Gastrocnemius medialis (tissue), 4 donors: ENCODE results near the gene HEPHL1. TPM values are rescaled to one million over a fixed set of nuclear protein-coding genes. Genes with fewer than 3 reads are reported as not detected.

ENCODE experiments used
- ATAC-seq, 2 donors: fragments of 150-250 bp; one replicate each; pipeline ENCODE4 v1.9.1; 2016
- DNase-seq, 2 donors: peaks; one replicate each; pipeline ENCODE4 v3.0.0-alpha.2; 2019
- H3K27ac ChIP-seq, 4 donors: fragments of 200-600 bp; sonication (generic); 1 replicate in 1 of 4; 2 replicates in 3 of 4; pipeline ENCODE4 v1.5.1; 2016 to 2018; ENCODE audit warnings: mild to moderate bottlenecking in 2 of 4, moderate library complexity in 1 of 4
- H3K27me3 ChIP-seq, 3 donors: fragments of 200-600 bp; sonication (generic) in 2 of 3; 1 replicate in 1 of 3; 2 replicates in 2 of 3; pipeline versions ENCODE4 v1.5.1 to v1.6.0; 2016 to 2019; ENCODE audit warnings: mild to moderate bottlenecking in 1 of 3, moderate library complexity in 1 of 3
- H3K36me3 ChIP-seq, 2 donors: fragments of 200-600 bp; sonication (generic) in 1 of 2; one replicate each; pipeline ENCODE4 v1.5.1; 2017 to 2018
- H3K4me1 ChIP-seq, 2 donors: fragments of 200-600 bp; sonication (generic) in 1 of 2; one replicate each; pipeline ENCODE4 v1.5.1; 2016 to 2017; ENCODE audit warnings: mild to moderate bottlenecking in 2 of 2
- H3K4me3 ChIP-seq, 4 donors: fragments of 200-600 bp; sonication (generic) in 3 of 4; 1 replicate in 1 of 4; 2 replicates in 3 of 4; pipeline ENCODE4 v1.5.1; 2016 to 2019; ENCODE audit warnings: mild to moderate bottlenecking in 2 of 4
- H3K9me3 ChIP-seq, 3 donors: fragments of 200-600 bp; sonication (generic) in 2 of 3; 1 replicate in 1 of 3; 2 replicates in 2 of 3; pipeline ENCODE4 v1.5.1; 2016 to 2019
- CTCF ChIP-seq, 5 experiments: fragments of 450-650 bp in 3 of 5; fragments of 200-600 bp in 2 of 5; sonication (generic) in 2 of 5; IDR thresholded peaks in 4 of 5; conservative IDR thresholded peaks in 1 of 5; 1 replicate in 4 of 5; 2 replicates in 1 of 5; pipeline ENCODE4 v1.5.1; 2016 to 2019; ENCODE audit warnings: antibody characterized with exemption in 5 of 5, mild to moderate bottlenecking in 3 of 5, moderate library complexity in 3 of 5
- POLR2A ChIP-seq, 2 donors: fragments of 450-650 bp; IDR thresholded peaks; one replicate each; pipeline ENCODE4 v1.6.1; 2017; ENCODE audit warnings: antibody characterized with exemption in 2 of 2, mild to moderate bottlenecking in 2 of 2, moderate library complexity in 2 of 2
- in situ Hi-C, 4 donors: fragments of 200-750 bp; cut with MboI; loops; one replicate each; pipeline versions ENCODE4 v1.15.0 to v1.8.0; 2017; ENCODE audit warnings: low sequenced_read_pairs in 4 of 4
- intact Hi-C: fragments of 100-400 bp; cut with DNase I; formaldehyde crosslinking; loops from one replicate; pipeline ENCODE4 v1.15.1; 2023; ENCODE audit warnings: low total_unique reads
- total RNA-seq, 4 donors: library from RNA; depleted of rRNA; stranded (reverse); fragments of >200 nt; gene quantifications; one replicate each; pipeline versions ENCODE4 v1.1.0 to v1.2.3, GENCODE V29; 2016

The HEPHL1 gene
- total RNA-seq, 4 donors from 2014 or later, result not detected

GRCh38 chr11:94088906-94089305, 67.8 kb downstream of the HEPHL1 start:
- TF ChIP-seq POLR2A (IDR thresholded peaks at IDR 0.05), result no peak
- no peak for TF ChIP-seq CTCF (IDR thresholded peaks at IDR 0.05 in 4 of 5, conservative IDR thresholded peaks at IDR 0.05 in 1 of 5)
- Histone ChIP-seq H3K4me1 (no peaks in the 10 kb centered on the region), H3K36me3 (no peaks in the 10 kb centered on the region), H3K9me3 (no peaks in the 10 kb centered on the region), H3K27ac (no peak overlapping the region), H3K4me3 (no peak overlapping the region), H3K27me3 (no peaks in the 10 kb centered on the region)
- no peak for ATAC-seq
- in situ Hi-C loops, result no loop called here
- DNase-seq, result no peak
- intact Hi-C loops, result no loop called here

GRCh38 chr11:94089341-94089740, 68.2 kb downstream of the HEPHL1 start:
- Histone ChIP-seq H3K27ac (no peak overlapping the region), H3K9me3 (no peaks in the 10 kb centered on the region), H3K36me3 (no peaks in the 10 kb centered on the region), H3K27me3 (no peaks in the 10 kb centered on the region), H3K4me3 (no peak overlapping the region), H3K4me1 (no peaks in the 10 kb centered on the region)
- intact Hi-C loops (no loop called here), in situ Hi-C loops (no loop called here)
- no peak for TF ChIP-seq POLR2A (IDR thresholded peaks at IDR 0.05)
- no peak for TF ChIP-seq CTCF (IDR thresholded peaks at IDR 0.05 in 4 of 5, conservative IDR thresholded peaks at IDR 0.05 in 1 of 5)
- no peak for ATAC-seq
- DNase-seq, result no peak

GRCh38 chr11:94090401-94090800, 69.2 kb downstream of the HEPHL1 start:
- no peaks in the 10 kb centered on the region for H3K4me1 ChIP-seq
- H3K27me3 ChIP-seq, result no peaks in the 10 kb centered on the region
- H3K36me3 ChIP-seq, result no peaks in the 10 kb centered on the region
- H3K9me3 ChIP-seq, result no peaks in the 10 kb centered on the region
- intact Hi-C loops (no loop called here), in situ Hi-C loops (no loop called here)
- no peak for ATAC-seq
- no peak overlapping the region for H3K4me3 ChIP-seq
- no peak overlapping the region for H3K27ac ChIP-seq
- no peak for DNase-seq
- TF ChIP-seq CTCF (IDR thresholded peaks at IDR 0.05 in 4 of 5, conservative IDR thresholded peaks at IDR 0.05 in 1 of 5) (no peak), POLR2A (IDR thresholded peaks at IDR 0.05) (no peak)

GRCh38 chr11:94091091-94091490, 69.9 kb downstream of the HEPHL1 start:
- Histone ChIP-seq H3K4me1 (no peaks in the 10 kb centered on the region), H3K9me3 (no peaks in the 10 kb centered on the region), H3K4me3 (no peak overlapping the region), H3K27me3 (no peaks in the 10 kb centered on the region), H3K36me3 (no peaks in the 10 kb centered on the region), H3K27ac (no peak overlapping the region)
- DNase-seq (no peak), ATAC-seq (no peak)
- intact Hi-C loops (no loop called here), in situ Hi-C loops (no loop called here)
- TF ChIP-seq POLR2A (IDR thresholded peaks at IDR 0.05) (no peak), CTCF (IDR thresholded peaks at IDR 0.05 in 4 of 5, conservative IDR thresholded peaks at IDR 0.05 in 1 of 5) (no peak)

GRCh38 chr11:94100253-94100652, 79.1 kb downstream of the HEPHL1 start:
- in situ Hi-C loops (no loop called here), intact Hi-C loops (no loop called here)
- H3K4me3 ChIP-seq, result no peak overlapping the region
- no peaks in the 10 kb centered on the region for H3K27me3 ChIP-seq
- H3K4me1 ChIP-seq, result no peaks in the 10 kb centered on the region
- H3K9me3 ChIP-seq, result no peaks in the 10 kb centered on the region
- no peak for TF ChIP-seq POLR2A (IDR thresholded peaks at IDR 0.05)
- TF ChIP-seq CTCF (IDR thresholded peaks at IDR 0.05 in 4 of 5, conservative IDR thresholded peaks at IDR 0.05 in 1 of 5), result no peak
- no peak overlapping the region for H3K27ac ChIP-seq
- no peaks in the 10 kb centered on the region for H3K36me3 ChIP-seq
- no peak for DNase-seq
- no peak for ATAC-seq
